GOT3 (cell line): ENCODE measurements around the gene KIF26B.
A peak's percentile ranks its signal among the peaks of the same experiment; 100 is the strongest.

Source experiments
- DNase-seq: peaks from one replicate; lab custom pipeline; 2025; ENCODE audit warnings: mixed read lengths; lab: John Stamatoyannopoulos, UW

KIF26B gene

GRCh38 chr1:245133995-245134715 is 20.6 kb upstream of the KIF26B start:
- DNase-seq = no peak

DNA sequence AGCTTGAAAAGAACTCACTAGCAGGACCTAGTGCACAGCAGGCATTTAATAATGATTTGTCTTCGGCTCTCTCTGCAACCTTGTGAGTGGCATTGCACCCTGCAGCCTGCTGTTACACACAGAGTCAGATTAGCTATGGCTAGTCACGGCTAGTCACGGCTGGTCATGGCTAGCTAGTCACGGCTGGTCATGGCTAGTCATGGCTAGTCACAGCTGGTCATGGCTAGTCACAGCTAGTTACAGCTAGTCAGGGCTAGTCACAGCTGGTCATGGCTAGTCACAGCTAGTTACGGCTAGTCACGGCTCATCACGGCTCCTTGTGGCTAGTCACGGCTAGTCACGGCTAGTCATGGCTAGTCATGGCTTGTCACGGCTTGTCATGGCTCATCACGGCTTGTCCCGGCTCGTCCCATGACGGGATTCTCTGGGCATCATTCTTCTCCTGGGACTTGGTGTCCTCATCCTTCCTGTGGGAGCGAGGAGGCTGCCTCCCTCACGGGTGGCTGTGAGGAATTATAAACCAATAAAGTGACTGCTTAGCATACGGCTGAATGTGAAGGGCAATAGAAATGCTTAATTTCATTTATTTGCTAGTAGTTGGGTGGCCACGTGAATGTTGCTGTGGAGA is 12.5 kb upstream of the KIF26B start:
- DNase-seq = no peak

GRCh38 chr1:245142976-245143375 is 11.8 kb upstream of the KIF26B start:
- no peak for DNase-seq

DNA sequence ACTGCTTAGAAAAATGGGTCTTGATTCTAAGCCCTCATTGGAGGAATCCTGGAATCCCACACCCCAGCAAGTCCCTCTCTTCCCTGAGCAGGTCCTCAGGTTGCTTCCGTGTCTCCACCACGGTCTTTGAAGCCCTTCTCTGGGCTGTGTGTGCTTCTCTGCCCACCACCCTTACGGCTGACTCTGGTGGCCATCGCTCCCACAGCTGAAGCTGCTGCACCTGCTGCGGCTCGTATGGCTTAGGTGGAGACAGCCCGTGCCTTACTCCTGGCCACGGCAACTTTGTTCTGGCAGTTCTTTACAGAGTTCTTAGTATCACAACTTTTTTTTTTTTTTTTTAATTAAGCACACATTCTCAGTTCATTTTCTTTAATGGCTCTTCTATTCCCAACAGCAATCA is 10.9 kb upstream of the KIF26B start:
- DNase-seq = no peak

GRCh38 chr1:245148069-245148468 is 6.7 kb upstream of the KIF26B start:
- no peak for DNase-seq

DNA sequence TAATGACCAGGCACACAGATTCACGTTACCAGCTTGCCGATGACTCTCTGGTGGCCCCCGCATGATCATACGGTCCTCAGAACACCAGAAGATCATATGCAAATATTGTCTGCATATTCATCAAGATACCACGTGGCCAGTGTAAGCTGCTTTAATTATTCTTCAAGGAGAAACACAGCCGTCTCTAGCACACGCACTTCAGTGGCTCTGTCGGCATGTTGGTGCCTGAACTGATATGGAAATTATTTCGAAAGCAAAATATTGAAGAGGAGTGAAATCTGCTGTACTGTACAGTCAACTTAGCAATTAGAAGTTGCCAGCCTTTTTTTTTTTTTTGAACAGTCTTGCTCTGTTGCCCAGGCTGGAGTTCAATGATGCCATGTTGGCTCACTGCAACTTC is 5.9 kb upstream of the KIF26B start:
- DNase-seq = no peak

DNA sequence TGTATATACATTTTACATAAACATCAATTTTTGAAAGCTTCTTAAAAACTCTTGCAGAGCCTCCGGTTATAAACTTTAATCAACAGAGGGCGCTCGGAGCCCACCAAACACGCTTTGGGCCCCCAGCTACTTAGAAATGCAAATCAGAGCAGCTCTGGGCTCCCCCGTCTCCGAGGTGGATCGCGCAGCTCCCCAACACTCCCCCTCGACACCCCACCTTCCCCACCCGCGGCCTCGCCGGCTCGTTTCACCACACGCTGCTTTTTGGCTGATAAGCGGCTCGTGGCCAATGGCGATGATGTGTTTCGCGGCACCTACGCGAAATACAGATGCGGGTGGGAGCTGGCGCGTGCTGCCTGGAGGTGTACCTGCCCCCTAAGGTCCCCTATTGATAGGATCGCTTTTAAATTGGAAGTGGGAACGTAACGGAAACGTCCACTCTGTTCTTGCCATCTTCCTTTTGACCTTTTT is 1.7 kb upstream of the KIF26B start:
- DNase-seq = peak; percentile 71

- no peak for DNase-seq
Observed at GRCh38 chr1:245153552-245154428, 995 bp upstream of the KIF26B start.

DNA sequence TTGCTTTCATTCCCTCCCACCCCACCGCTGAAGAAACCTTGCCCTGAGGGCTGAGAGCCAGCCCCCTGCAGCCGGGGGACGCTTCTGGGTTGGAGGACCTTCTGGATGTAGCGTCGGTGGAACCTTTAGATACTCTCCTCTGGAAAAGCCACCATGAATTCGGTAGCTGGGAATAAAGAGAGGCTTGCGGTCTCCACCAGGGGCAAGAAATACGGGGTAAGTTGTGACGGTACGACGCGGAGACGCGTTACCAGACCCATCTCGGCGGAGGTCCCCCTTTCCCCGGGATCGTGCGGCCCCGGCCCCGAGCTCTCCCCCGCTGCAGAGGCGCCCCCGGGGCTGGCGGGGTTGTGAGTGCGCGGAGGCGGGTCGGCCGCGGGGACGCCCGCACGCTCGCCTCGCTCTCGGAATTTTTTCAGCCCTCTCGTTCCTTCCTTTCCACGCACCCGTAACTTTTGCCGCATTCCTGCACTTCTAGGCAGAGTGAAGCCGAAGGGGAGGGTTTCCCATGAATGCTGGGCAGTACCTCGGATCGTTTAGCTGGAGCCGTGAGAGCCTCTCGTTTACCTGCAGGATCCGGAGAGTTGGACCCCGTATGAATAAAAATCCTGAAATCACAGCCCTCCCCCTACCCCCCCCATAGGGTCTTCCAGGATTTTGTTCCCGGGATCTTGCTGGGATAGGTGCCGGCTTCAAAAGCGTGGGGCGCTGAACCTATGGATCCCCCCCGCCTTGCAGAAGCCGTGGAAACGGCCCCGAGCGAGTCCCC is 671 bp downstream of the KIF26B start:
- no peak for DNase-seq

DNA sequence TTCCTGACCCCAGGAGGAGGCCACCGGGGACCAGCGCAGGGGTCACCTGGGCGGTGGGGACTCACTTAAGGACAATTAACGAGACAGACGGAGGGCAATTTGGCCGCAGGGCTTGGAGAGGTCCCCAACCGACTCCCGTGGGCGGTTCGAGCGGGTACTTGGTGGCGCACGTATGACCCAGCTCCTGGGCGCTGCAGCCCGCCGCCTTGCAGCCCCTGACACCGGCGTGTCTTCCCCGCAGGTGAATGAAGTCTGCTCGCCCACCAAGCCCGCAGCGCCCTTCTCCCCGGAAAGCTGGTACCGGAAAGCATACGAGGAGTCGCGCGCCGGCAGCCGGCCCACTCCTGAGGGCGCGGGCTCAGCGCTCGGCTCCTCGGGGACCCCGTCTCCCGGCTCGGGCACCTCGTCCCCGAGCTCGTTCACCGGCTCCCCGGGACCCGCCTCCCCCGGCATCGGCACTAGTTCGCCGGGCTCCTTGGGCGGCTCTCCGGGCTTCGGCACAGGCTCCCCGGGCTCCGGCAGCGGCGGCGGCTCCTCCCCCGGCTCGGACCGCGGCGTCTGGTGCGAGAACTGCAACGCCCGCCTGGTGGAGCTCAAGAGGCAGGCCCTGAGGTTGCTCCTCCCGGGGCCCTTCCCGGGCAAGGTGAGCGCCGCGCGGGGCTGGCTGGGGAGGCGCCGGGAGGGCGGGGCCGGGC is 1.4 kb downstream of the KIF26B start:
- DNase-seq = peak; percentile 80

DNA sequence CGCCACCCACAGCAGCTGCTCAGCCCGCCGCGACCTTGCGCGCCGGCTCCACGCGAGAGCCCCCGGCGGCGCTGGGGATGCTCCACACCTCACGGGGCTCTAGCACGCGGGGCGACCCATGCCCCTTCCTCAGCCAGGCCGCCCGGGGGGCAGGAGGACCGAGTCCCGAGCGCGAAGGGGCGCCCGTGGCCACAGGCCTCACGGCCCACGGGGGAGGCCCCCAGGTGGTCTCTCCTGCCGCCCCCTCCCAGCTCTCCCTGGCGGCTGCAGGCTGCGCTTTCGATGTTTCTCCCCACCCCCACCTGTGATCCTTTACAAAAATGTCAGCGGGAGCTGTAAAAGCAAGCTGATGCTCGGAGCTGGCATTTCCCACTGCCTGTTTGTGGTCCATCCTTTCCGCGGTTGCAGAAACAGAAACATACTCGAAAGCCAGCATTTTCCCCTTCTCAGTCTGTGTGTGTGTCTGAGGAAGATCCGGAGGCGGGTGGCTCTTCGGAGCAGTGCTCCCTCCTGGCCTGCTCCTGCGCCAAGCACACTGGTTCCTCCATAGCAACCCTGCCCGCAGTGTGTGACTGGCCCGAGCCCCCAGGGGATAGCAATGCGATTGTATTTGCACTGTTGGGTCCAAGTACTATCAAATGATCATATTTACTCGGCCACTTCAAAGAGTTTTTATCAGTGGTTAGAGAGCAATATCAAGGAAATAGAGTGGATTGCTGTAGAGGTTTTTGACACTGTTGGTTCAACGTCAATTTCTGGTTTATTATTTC is 2.1 kb downstream of the KIF26B start:
- no peak for DNase-seq

DNA sequence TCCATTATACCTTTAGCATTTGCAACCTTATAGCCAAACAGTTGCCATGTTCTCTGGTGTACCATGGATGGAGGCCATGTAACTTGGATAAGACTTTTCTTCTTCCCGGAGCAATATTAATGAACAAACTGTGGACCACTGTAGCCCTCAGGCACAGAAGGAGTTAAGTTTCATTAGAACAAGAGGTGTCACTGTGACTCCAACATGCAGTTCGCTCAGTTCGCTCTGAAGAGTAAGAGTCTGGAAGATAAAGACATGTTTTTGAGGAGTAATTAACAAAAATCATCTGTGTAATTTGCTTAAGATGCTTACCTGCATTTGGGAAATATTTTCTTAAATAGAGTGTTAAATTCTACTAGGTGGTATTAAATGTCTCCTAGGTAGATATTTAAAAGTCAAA is 4.1 kb downstream of the KIF26B start:
- DNase-seq = no peak

- no peak for DNase-seq
Observed at GRCh38 chr1:245160288-245160687, 5.5 kb downstream of the KIF26B start.

GRCh38 chr1:245160741-245161400 is 6.1 kb downstream of the KIF26B start:
- no peak for DNase-seq

- DNase-seq = no peak
Observed at GRCh38 chr1:245161866-245162265, 7.1 kb downstream of the KIF26B start.

DNA sequence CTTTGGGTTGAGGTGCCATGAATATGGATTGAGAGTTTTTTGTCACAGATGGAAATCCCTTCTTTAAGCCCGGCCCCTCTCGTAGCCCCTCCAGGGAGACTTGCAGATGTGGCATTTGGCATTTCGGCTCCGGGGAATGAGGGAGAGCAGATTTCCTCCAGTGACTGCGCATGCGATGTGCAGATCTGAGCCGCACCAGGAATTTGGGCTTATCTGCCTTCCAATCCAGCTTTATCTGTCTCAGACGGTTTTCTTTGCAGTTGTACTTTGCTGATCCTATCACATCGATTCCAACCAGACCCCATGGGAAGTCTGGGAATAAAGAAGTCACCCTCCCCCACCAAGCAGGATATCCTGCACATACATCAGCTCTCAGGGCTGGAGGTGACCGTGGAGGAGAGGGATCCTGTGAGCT is 11.7 kb downstream of the KIF26B start:
- DNase-seq = no peak

DNA sequence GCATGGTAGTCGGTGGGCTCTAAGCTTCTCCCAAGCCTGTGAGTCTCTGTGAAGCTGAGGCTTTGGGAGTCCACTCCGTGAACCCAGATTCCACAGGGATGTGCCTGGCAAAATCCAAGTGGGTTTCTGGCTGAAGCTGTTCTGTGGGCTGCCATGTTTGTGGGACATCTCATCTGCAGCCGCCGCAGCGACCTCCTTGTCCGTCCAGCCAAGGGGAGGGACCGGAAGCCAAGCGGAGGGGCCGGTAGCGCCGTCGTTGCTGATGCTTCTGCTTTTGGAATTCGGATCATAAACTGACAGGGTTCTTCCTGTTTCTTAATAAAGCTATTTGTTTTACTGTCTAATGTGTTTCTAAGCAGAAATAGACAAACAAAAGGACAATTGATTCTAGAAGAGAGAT is 13.3 kb downstream of the KIF26B start:
- DNase-seq = no peak

DNA sequence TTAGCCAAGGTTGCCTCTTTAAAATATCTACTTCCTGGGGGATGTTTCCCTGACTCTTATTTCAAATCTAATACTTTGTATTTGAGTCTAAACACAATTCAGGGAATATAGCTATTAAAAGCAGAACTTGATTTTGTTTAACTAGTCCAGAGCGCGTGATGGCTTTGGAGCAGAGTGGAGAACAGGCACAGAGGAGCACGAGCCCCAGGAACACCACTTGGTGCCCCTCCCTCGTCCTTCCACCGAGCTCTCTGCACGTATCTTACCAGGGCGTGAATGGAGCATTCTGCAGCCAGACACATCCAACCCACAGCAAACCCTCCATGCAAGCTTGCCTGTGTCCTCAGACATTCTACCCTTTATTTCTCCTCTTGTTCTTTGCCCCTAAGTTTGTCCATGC is 14.1 kb downstream of the KIF26B start:
- no peak for DNase-seq

DNA sequence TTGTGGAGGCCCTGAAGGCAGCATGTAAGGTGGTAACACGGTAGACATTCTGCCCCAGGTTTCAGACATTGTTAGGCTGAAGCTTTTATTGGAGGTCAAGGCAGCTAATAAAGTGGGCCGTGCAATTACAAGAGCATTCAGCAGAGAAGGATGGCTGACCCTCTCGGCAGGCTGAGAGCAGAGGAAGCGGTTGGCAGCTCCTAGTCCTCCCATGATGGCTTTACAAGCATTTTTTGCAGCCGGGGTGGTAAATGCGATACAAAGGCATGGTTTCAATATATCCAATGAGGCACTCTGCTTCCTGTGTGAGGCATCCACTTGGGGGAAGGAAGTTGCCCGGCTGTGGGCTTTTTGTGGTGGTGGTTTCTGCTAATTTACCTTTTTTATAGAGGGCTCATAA is 14.6 kb downstream of the KIF26B start:
- no peak for DNase-seq

DNA sequence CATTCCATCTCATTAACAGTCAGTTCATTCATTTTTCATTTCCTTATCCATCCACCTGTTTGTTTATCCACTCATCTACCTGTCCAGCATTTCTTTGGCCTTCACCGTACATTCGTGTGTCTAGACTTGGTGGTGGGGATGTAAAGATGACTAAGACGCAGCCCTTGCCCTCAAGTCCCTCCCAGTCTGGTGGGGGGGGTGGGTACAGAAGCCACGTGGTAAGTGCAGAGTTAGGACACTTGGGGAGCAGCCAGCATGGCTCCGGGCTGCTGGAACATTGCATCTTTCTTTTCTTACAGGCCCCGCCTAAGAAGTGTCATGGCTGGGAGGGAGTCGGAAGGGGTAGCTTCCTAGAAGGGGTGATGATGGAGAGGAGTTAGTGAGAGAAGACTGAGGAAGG is 17.2 kb downstream of the KIF26B start:
- no peak for DNase-seq
